Natural killer cell (primary cell): Measurements from ENCODE around the gene CLPTM1L. TPM values are rescaled to one million over a fixed set of nuclear protein-coding genes. Genes with fewer than 3 reads are reported as not detected.
"Not testable (repeated sequence)": the region's sequence is repeated elsewhere in the genome, so short reads cannot be mapped to it uniquely, and the experiment has no call there.

Experiments
- ATAC-seq, 3 donors: fragments of 150-1000 bp in 2 of 3; fragments of 200-7000 bp in 1 of 3; cut with Tn5 transposase; 1 replicate in 1 of 3; 2 replicates in 2 of 3; pipeline ENCODE4 v1.10.0; 2021; ENCODE audit warnings: mild to moderate bottlenecking in 2 of 3, moderate library complexity in 2 of 3
- DNase-seq, 2 donors: peaks; one replicate each; pipeline versions ENCODE4 v3.0.0 to v3.0.0-alpha.2; 2013 to 2021; ENCODE audit warnings: mixed read lengths in 1 of 2
- H3K27ac ChIP-seq: one replicate; pipeline ENCODE4 v1.5.1; 2013; ENCODE audit warnings: mild to moderate bottlenecking, low read length
- H3K27me3 ChIP-seq: one replicate; pipeline ENCODE4 v1.6.1; 2013; ENCODE audit warnings: low read length; ENCODE audit not compliant: control insufficient read depth, insufficient read depth
- H3K36me3 ChIP-seq: one replicate; pipeline ENCODE4 v1.6.1; 2013; ENCODE audit warnings: low read length; ENCODE audit not compliant: control insufficient read depth, insufficient read depth
- H3K4me1 ChIP-seq: one replicate; pipeline ENCODE4 v1.6.1; 2013; ENCODE audit warnings: low read length; ENCODE audit not compliant: control insufficient read depth, insufficient read depth
- H3K4me3 ChIP-seq: one replicate; pipeline ENCODE4 v1.5.1; 2013; ENCODE audit warnings: low read length
- H3K9me3 ChIP-seq: one replicate; pipeline ENCODE4 v1.6.1; 2013; ENCODE audit warnings: low read length; ENCODE audit not compliant: control insufficient read depth, insufficient read depth
- H3K27ac Mint-ChIP-seq, 2 donors: one replicate each; pipeline ENCODE4 v1.8.0; 2022; ENCODE audit warnings: mild to moderate bottlenecking in 2 of 2, mixed read lengths in 2 of 2, moderate library complexity in 1 of 2
- H3K27me3 Mint-ChIP-seq, 2 donors: one replicate each; pipeline ENCODE4 v1.8.0; 2022; ENCODE audit warnings: low read depth in 2 of 2, mixed read lengths in 2 of 2
- H3K36me3 Mint-ChIP-seq: one replicate; pipeline ENCODE4 v1.8.0; 2022; ENCODE audit warnings: mixed read lengths
- H3K4me1 Mint-ChIP-seq, 2 donors: one replicate each; pipeline ENCODE4 v1.8.0; 2022; ENCODE audit warnings: mixed read lengths in 2 of 2
- H3K4me3 Mint-ChIP-seq: one replicate; pipeline ENCODE4 v1.8.0; 2022; ENCODE audit warnings: mild to moderate bottlenecking, moderate library complexity, mixed read lengths
- H3K9me3 Mint-ChIP-seq, 2 donors: one replicate each; pipeline ENCODE4 v1.8.0; 2022; ENCODE audit warnings: mixed read lengths in 2 of 2
- CTCF ChIP-seq: fragments of 200-600 bp; IDR thresholded peaks from one replicate; pipeline ENCODE4 v1.8.0; 2022; ENCODE audit warnings: antibody characterized with exemption
- WGBS: methylation state at CpG from one replicate; pipeline ENCODE4 v1.1.7; 2013; ENCODE audit warnings: missing lambda C conversion rate; ENCODE audit not compliant: insufficient coverage; 5-methylcytosine and 5-hydroxymethylcytosine counted together
- intact Hi-C: fragments of 100-400 bp; cut with micrococcal nuclease; formaldehyde crosslinking; loops from one replicate; pipeline ENCODE4 v1.14.2; 2022
- total RNA-seq, 4 donors: library from RNA; stranded (reverse); fragments of 120-200 nt in 1 of 4; gene quantifications; one replicate each; pipeline versions ENCODE4 v1.2.3 to v1.2.4, GENCODE V29; 2013 to 2022

CLPTM1L gene
- total RNA-seq, 3 donors from 2014 or later (not counting 1 experiment from before 2014, with no cell fraction given) = 67.1 to 105 (median 97.5) TPM

- Histone ChIP-seq H3K9me3 (no peaks in the 10 kb centered on the region), H3K36me3 (no peaks in the 10 kb centered on the region), H3K27me3 (peaks cover 4% of the 10 kb centered on the region), H3K27ac (no peak overlapping the region), H3K4me3 (no peak overlapping the region), H3K4me1 (peaks cover 3% of the 10 kb centered on the region)
- intact Hi-C loops = no loop called here
- Mint-ChIP-seq H3K36me3 (no peaks in the 10 kb centered on the region), H3K9me3 (peaks cover 2 to 3% of the 10 kb centered on the region in 2 donors), H3K4me1 (no peaks in the 10 kb centered on the region), H3K27me3 (peaks cover 24 to 29% of the 10 kb centered on the region in 2 donors), H3K4me3 (no peak overlapping the region), H3K27ac (no peak overlapping the region)
- ATAC-seq = no peak
- TF ChIP-seq CTCF = no peak
- peak in 1 of 2 donors; percentile 7 for DNase-seq
- 89% methylated on average over 24 of the region's 24 CpGs for WGBS
Measured at GRCh38 chr5:1291611-1292080, 53.3 kb downstream of the CLPTM1L start.

GRCh38 chr5:1290956-1291355 lies 53.9 kb downstream of the CLPTM1L start:
- H3K4me1 Mint-ChIP-seq, H3K9me3 Mint-ChIP-seq, ATAC-seq, H3K36me3 Mint-ChIP-seq, H3K4me3 Mint-ChIP-seq, H3K9me3 ChIP-seq, DNase-seq, H3K27me3 ChIP-seq, H3K27ac ChIP-seq, H3K4me1 ChIP-seq, H3K27ac Mint-ChIP-seq, H3K36me3 ChIP-seq, intact Hi-C loops, H3K4me3 ChIP-seq: not testable (repeated sequence)
- WGBS = 90% methylated on average over 18 of the region's 24 CpGs
- peaks cover 17 to 29% of the 10 kb centered on the region in 2 donors for H3K27me3 Mint-ChIP-seq

- intact Hi-C loops, H3K36me3 ChIP-seq, H3K36me3 Mint-ChIP-seq, H3K4me1 Mint-ChIP-seq, H3K27ac Mint-ChIP-seq, H3K27ac ChIP-seq, ATAC-seq, DNase-seq, H3K4me3 ChIP-seq, H3K4me1 ChIP-seq, H3K9me3 Mint-ChIP-seq, H3K9me3 ChIP-seq, H3K4me3 Mint-ChIP-seq, H3K27me3 ChIP-seq: not testable (repeated sequence)
- WGBS = 94% methylated on average over 13 of the region's 32 CpGs
- H3K27me3 Mint-ChIP-seq = peaks cover 17 to 29% of the 10 kb centered on the region in 2 donors
Measured at GRCh38 chr5:1289559-1289958, 55.3 kb downstream of the CLPTM1L start.

- no peaks in the 10 kb centered on the region for H3K4me1 Mint-ChIP-seq
- intact Hi-C loops = no loop called here
- Histone ChIP-seq H3K4me3 (no peak overlapping the region), H3K9me3 (no peaks in the 10 kb centered on the region), H3K4me1 (no peaks in the 10 kb centered on the region), H3K27me3 (peaks cover 4% of the 10 kb centered on the region), H3K36me3 (no peaks in the 10 kb centered on the region), H3K27ac (no peak overlapping the region)
- DNase-seq = peak in 1 of 2 donors; percentile 13
- no peak overlapping the region for H3K4me3 Mint-ChIP-seq
- H3K27ac Mint-ChIP-seq = no peak overlapping the region
- peaks cover 17 to 27% of the 10 kb centered on the region in 2 donors for H3K27me3 Mint-ChIP-seq
- no peak for ATAC-seq
- H3K36me3 Mint-ChIP-seq = no peaks in the 10 kb centered on the region
- H3K9me3 Mint-ChIP-seq = peaks cover 2 to 3% of the 10 kb centered on the region in 2 donors
- WGBS = 95% methylated on average over 37 of the region's 37 CpGs
- no peak for TF ChIP-seq CTCF
Measured at GRCh38 chr5:1288439-1289335, 56.2 kb downstream of the CLPTM1L start.
